NCI-H345 treated with DMSO at 0.1 percent for 48 hours (cell line): ENCODE results near the gene PPP1R9B.

Source experiments
- DNase-seq: peaks from one replicate; lab custom pipeline; 2025; ENCODE audit not compliant: unreplicated experiment; lab: John Stamatoyannopoulos, UW

PPP1R9B gene

GRCh38 chr17:50094753-50095619, 55.5 kb downstream of the PPP1R9B start, which contains the start of gene PDK2:
TSS of gene PDK2 (plus strand) at chr17:50095351. CDS start at chr17:50095436, 85 bp downstream.
- peak; percentile 81 for DNase-seq

- DNase-seq = peak; percentile 84
Measured at GRCh38 chr17:50094243-50094752, 56.2 kb downstream of the PPP1R9B start.

GRCh38 chr17:50093807-50094206, 56.7 kb downstream of the PPP1R9B start:
- no peak for DNase-seq

GRCh38 chr17:50093246-50093645, 57.2 kb downstream of the PPP1R9B start:
- DNase-seq = no peak

- no peak for DNase-seq
Measured at GRCh38 chr17:50091918-50092285, 58.6 kb downstream of the PPP1R9B start.

- no peak for DNase-seq
Measured at GRCh38 chr17:50090971-50091917, 59.2 kb downstream of the PPP1R9B start.

GRCh38 chr17:50090071-50090470, 60.4 kb downstream of the PPP1R9B start:
- DNase-seq = no peak

GRCh38 chr17:50088952-50089825, 61.3 kb downstream of the PPP1R9B start:
- DNase-seq = no peak

- no peak for DNase-seq
Measured at GRCh38 chr17:50087912-50088405, 62.5 kb downstream of the PPP1R9B start.

- peak; percentile 34 for DNase-seq
Measured at GRCh38 chr17:50087246-50087911, 63.1 kb downstream of the PPP1R9B start.
